ENCODE results near the gene MAOA. TPM values are rescaled to one million over a fixed set of nuclear protein-coding genes. Genes with fewer than 3 reads are reported as not detected.

The MAOA gene
- total and polyA plus RNA-seq, 9 of the 15 experiments (the other 6 are each of a cell fraction or from before 2014, with no cell fraction given): 0.68 to 2.7 (median 1.9) TPM

DNA sequence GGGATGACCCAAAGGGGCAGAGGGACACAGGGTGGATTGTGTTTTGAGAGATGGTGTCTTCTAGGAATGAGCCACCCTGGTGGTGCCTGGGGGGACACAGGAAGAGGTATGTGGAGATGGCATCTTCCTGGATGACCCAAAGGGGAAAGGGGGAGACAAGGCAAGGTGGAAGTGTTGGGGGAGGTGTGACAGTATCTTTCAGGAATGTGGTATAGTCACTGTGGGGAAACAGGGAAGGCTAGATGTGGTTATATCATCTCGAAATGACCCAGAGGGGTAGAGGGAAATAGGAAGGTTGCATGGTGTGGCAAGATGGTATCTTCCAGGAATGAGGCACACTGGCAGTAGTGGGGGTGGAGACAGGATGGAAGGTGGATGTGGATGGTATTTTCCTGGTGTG lies 62.9 kb downstream of the MAOA start:
- H3K9me3 ChIP-seq (replicated peaks; ENCODE audit: control insufficient read depth, insufficient read depth, low read depth, low read length): no peaks in the 10 kb centered on the region
- H3K4me2 ChIP-seq (ENCODE audit: insufficient read depth, low read length): no peak overlapping the region
- ChIA-PET POLR2A (no interaction called here), CTCF (ENCODE audit: low intra/inter-chr PET ratio) (no interaction called here)
- no peaks in the 10 kb centered on the region for H3K9me1 ChIP-seq (ENCODE audit: control insufficient read depth, insufficient read depth, low read length)
- no peak overlapping the region for H3K4me3 ChIP-seq
- no peaks in the 10 kb centered on the region for H3K27me3 ChIP-seq (ENCODE audit: control insufficient read depth in 2 of 2, insufficient read depth in 2 of 2, low read length in 2 of 2)
- WGBS (ENCODE audit: insufficient coverage, low coverage, missing lambda C conversion rate): 0% methylated on average over 1 of the region's 1 CpG
- no peak for FAIRE-seq
- H3K27ac ChIP-seq (ENCODE audit: extremely low read depth, low read depth, low read length): no peak overlapping the region
- intact Hi-C loops (cut with micrococcal nuclease) (no loop called here), in situ Hi-C loops (cut with MboI) (no loop called here)
- H4K20me1 ChIP-seq (replicated peaks; ENCODE audit: control insufficient read depth, insufficient read depth, low read length): no peaks in the 10 kb centered on the region
- H3K79me2 ChIP-seq (ENCODE audit: control insufficient read depth, insufficient read depth, low read length): no peaks in the 10 kb centered on the region
- no peak for DNase-seq (ENCODE audit: extremely low read depth in 1 of 4, low spot score in 3 of 4)
- no peaks in the 10 kb centered on the region for H3K4me1 ChIP-seq (replicated peaks in 1 of 2; ENCODE audit: control insufficient read depth in 2 of 2, insufficient read depth in 2 of 2, low read length in 2 of 2)
- no TSS peak for BruUV-seq (replicated peaks)
- no peak overlapping the region for H2AFZ ChIP-seq (ENCODE audit: low read depth, low read length)
- H3K36me3 ChIP-seq (ENCODE audit: control insufficient read depth, insufficient read depth, low read length): no peaks in the 10 kb centered on the region
- ATAC-seq: no peak
- TF ChIP-seq EP300 (IDR thresholded peaks at IDR 0.05; ENCODE audit: low read length) (no peak), ZNF324 (CRISPR knock-in tag; IDR thresholded peaks at IDR 0.05) (no peak), HCFC1 (IDR thresholded peaks at IDR 0.05; ENCODE audit: low read depth, low read length) (no peak), HNRNPK (IDR thresholded peaks at IDR 0.05; ENCODE audit: low read depth, low read length, poor library complexity, severe bottlenecking) (no peak), DPF2 (IDR thresholded peaks at IDR 0.05) (no peak), CEBPB (tag; IDR thresholded peaks at IDR 0.05) (no peak)
- TF ChIP-seq, protein P1, sequence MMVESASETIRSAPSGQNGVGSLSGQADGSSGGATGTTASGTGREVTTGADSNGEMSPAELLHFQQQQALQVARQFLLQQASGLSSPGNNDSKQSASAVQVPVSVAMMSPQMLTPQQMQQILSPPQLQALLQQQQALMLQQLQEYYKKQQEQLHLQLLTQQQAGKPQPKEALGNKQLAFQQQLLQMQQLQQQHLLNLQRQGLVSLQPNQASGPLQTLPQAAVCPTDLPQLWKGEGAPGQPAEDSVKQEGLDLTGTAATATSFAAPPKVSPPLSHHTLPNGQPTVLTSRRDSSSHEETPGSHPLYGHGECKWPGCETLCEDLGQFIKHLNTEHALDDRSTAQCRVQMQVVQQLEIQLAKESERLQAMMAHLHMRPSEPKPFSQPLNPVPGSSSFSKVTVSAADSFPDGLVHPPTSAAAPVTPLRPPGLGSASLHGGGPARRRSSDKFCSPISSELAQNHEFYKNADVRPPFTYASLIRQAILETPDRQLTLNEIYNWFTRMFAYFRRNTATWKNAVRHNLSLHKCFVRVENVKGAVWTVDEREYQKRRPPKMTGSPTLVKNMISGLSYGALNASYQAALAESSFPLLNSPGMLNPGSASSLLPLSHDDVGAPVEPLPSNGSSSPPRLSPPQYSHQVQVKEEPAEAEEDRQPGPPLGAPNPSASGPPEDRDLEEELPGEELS (CRISPR knock-in tag; IDR thresholded peaks at IDR 0.05; ENCODE audit: borderline replicate concordance): no peak
- H3K9ac ChIP-seq (ENCODE audit: insufficient read depth in 1 of 2, low read depth in 2 of 2, low read length in 2 of 2): no peak overlapping the region
